Fibroblast of lung (primary cell): ENCODE data around the gene ACAA1. TPM values are rescaled to one million over a fixed set of nuclear protein-coding genes. Genes with fewer than 3 reads are reported as not detected.

Experiments used
- DNase-seq, 2 donors: peaks; one replicate each; pipeline versions ENCODE4 v3.0.0 to v3.0.0-alpha.2; 2010; ENCODE audit warnings: low read depth in 2 of 2
- H2AFZ ChIP-seq: 2 replicates; pipeline ENCODE4 v1.5.1; 2012; ENCODE audit warnings: low read length, control low read depth, inconsistent platforms
- H3K27ac ChIP-seq: 2 replicates; pipeline ENCODE4 v1.5.1; 2011; ENCODE audit warnings: low read length, control low read depth; ENCODE audit not compliant: insufficient read depth
- H3K27me3 ChIP-seq: 2 replicates; pipeline ENCODE4 v1.5.1; 2011; ENCODE audit warnings: mild to moderate bottlenecking, low read length; ENCODE audit not compliant: control insufficient read depth, insufficient read depth
- H3K36me3 ChIP-seq: 2 replicates; pipeline ENCODE4 v1.5.1; 2011; ENCODE audit warnings: low read length; ENCODE audit not compliant: control insufficient read depth, insufficient read depth
- H3K4me1 ChIP-seq: 2 replicates; pipeline ENCODE4 v1.5.1; 2011; ENCODE audit warnings: low read length; ENCODE audit not compliant: control insufficient read depth, insufficient read depth; ENCODE audit errors: extremely low read depth
- H3K4me2 ChIP-seq: 2 replicates; pipeline ENCODE4 v1.5.1; 2011; ENCODE audit warnings: low read length, control low read depth; ENCODE audit not compliant: insufficient read depth; ENCODE audit errors: extremely low read depth
- H3K4me3 ChIP-seq, 4 experiments: fragments of 200-600 bp in 1 of 4; sonication (generic) in 1 of 4; replicated peaks in 1 of 4; 2 replicates each; pipeline ENCODE4 v1.5.1; 2011 to 2016; ENCODE audit warnings: low read length in 4 of 4, low read depth in 3 of 4, mild to moderate bottlenecking in 3 of 4, control low read depth in 2 of 4, inconsistent platforms in 1 of 4, mixed read lengths in 1 of 4; ENCODE audit not compliant: insufficient read depth in 1 of 4; ENCODE audit errors: control extremely low read depth in 1 of 4
- H3K79me2 ChIP-seq: 2 replicates; pipeline ENCODE4 v1.5.1; 2012; ENCODE audit warnings: mild to moderate bottlenecking, low read length, inconsistent platforms; ENCODE audit not compliant: control insufficient read depth, insufficient read depth
- H3K9ac ChIP-seq: 2 replicates; pipeline ENCODE4 v1.5.1; 2011; ENCODE audit warnings: mild to moderate bottlenecking, low read length, control low read depth; ENCODE audit not compliant: insufficient read depth
- H3K9me3 ChIP-seq: 2 replicates; pipeline ENCODE4 v1.5.1; 2012; ENCODE audit warnings: low read depth, low read length; ENCODE audit not compliant: control insufficient read depth, insufficient read depth
- H4K20me1 ChIP-seq: 2 replicates; pipeline ENCODE4 v1.5.1; 2011; ENCODE audit warnings: low read length; ENCODE audit not compliant: control insufficient read depth, insufficient read depth; ENCODE audit errors: extremely low read depth
- EZH2 ChIP-seq: IDR thresholded peaks from 2 replicates; pipeline ENCODE4 v1.5.1; 2012; ENCODE audit warnings: low read length, control low read depth, mild to moderate bottlenecking; ENCODE audit errors: missing control alignments
- polyA plus RNA-seq, 2 donors: library from polyadenylated mRNA; depleted of rRNA in 1 of 2; stranded (reverse) in 1 of 2; unstranded in 1 of 2; fragments of >200 nt; gene quantifications; 2 replicates each; pipeline ENCODE4 v1.2.1, GENCODE V29; 2011 to 2012; ENCODE audit warnings: missing spikeins in 1 of 2
- total RNA-seq: library from RNA; depleted of rRNA; stranded (reverse); fragments of >200 nt; gene quantifications from 2 replicates; pipeline ENCODE4 v1.2.1, GENCODE V29; 2014
- TF ChIP-seq, protein P1 (sequence below), 2 donors: IDR thresholded peaks in 1 of 2; conservative IDR thresholded peaks in 1 of 2; 1 replicate in 1 of 2; 2 replicates in 1 of 2; pipeline ENCODE4 v1.5.1; 2011 to 2012; ENCODE audit warnings: low read length in 2 of 2, control low read depth in 1 of 2, inconsistent platforms in 1 of 2, low read depth in 1 of 2, mild to moderate bottlenecking in 1 of 2

Gene ACAA1
- total and polyA plus RNA-seq, 2 donors (not counting 1 experiment from before 2014, with no cell fraction given) = 40.6 to 41.0 TPM

DNA sequence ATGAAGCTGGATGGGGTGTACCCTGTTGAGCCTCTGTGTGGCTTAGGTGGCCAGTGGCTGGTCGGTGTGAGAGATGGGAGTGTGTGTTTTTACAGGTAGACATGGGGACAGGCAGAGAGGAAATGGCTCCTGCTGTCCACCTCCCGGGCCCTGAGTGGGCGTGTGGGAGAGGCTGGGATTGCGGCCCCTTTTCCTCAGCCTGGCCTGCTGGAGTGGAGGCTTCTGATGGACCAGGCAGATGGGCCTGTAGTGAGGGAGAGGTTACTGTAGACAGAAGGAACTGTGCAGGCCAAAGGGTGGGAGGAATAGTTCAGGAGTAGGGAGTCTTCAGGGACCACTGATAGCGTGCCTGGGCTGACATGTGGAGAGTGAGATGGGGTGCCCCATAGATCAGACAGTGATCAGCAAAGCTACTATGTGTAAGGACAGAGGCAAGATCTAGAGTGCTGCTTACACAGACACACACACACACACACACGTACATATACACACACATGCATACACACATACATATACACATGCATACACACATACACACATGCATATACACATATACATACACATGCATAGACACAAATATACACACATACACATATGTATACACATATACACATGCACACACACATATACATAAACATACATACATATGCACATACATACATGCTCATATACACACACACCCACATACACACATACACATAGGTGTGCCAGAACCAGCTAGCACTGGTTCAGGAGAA lies 26.4 kb downstream of the ACAA1 start:
- no peak overlapping the region for H3K4me3 ChIP-seq
- DNase-seq = no peak
- no peak overlapping the region for H3K27ac ChIP-seq
- no peaks in the 10 kb centered on the region for H3K79me2 ChIP-seq
- H3K36me3 ChIP-seq = no peaks in the 10 kb centered on the region
- no peak overlapping the region for H3K4me2 ChIP-seq
- TF ChIP-seq, protein P1, sequence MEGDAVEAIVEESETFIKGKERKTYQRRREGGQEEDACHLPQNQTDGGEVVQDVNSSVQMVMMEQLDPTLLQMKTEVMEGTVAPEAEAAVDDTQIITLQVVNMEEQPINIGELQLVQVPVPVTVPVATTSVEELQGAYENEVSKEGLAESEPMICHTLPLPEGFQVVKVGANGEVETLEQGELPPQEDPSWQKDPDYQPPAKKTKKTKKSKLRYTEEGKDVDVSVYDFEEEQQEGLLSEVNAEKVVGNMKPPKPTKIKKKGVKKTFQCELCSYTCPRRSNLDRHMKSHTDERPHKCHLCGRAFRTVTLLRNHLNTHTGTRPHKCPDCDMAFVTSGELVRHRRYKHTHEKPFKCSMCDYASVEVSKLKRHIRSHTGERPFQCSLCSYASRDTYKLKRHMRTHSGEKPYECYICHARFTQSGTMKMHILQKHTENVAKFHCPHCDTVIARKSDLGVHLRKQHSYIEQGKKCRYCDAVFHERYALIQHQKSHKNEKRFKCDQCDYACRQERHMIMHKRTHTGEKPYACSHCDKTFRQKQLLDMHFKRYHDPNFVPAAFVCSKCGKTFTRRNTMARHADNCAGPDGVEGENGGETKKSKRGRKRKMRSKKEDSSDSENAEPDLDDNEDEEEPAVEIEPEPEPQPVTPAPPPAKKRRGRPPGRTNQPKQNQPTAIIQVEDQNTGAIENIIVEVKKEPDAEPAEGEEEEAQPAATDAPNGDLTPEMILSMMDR (conservative IDR thresholded peaks at IDR 0.05 in 1 of 2, IDR thresholded peaks at IDR 0.05 in 1 of 2; ENCODE audit: low read depth in 1 of 2, low read length in 2 of 2) = no peak
- no peak for TF ChIP-seq EZH2
- H2AFZ ChIP-seq = no peak overlapping the region
- no peaks in the 10 kb centered on the region for H3K27me3 ChIP-seq
- H4K20me1 ChIP-seq = no peaks in the 10 kb centered on the region
- H3K4me1 ChIP-seq = no peaks in the 10 kb centered on the region
- no peak overlapping the region for H3K9ac ChIP-seq
- no peaks in the 10 kb centered on the region for H3K9me3 ChIP-seq

DNA sequence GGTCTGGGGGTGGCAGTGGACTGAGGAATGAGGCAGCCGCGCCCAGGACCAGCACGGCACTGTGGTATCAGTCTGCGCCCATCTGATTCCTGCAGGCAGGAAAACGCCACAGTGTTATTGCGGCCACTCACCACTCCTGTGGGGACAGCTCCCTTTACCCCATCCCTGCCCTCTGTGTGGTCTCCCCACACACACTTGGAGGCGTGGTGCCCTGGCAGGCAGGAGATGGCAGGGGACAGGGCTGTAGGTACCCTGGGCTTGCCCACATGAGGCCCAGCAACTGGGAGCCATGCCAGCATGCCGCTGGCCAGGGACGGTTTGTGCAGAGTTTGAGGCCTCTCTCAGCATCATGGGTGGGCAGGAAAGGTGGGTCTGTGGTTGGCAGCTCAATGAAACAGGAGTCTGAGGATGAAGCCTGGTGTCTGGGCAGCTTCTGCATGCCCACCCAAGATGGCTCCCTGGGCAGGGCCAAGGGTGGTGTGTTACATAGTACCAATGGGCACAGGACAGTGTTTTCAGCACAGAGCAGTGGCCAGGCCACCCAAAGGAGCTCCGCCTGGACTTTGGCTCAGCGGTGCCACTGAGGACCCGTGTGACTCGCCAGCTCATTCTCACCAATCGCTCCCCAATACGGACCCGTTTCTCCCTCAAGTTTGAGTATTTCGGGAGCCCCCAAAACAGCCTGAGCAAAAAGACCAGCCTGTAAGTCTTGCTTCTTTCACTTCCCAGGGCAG lies 27.2 kb downstream of the ACAA1 start:
- Histone ChIP-seq H3K79me2 (no peaks in the 10 kb centered on the region), H3K9ac (no peak overlapping the region), H3K27ac (no peak overlapping the region), H3K36me3 (no peaks in the 10 kb centered on the region), H3K9me3 (no peaks in the 10 kb centered on the region), H2AFZ (no peak overlapping the region), H3K27me3 (no peaks in the 10 kb centered on the region), H3K4me1 (no peaks in the 10 kb centered on the region), H3K4me2 (no peak overlapping the region), H3K4me3 (no peak overlapping the region), H4K20me1 (no peaks in the 10 kb centered on the region)
- no peak for TF ChIP-seq EZH2
- TF ChIP-seq, protein P1 (conservative IDR thresholded peaks at IDR 0.05 in 1 of 2, IDR thresholded peaks at IDR 0.05 in 1 of 2; ENCODE audit: low read depth in 1 of 2, low read length in 2 of 2) = no peak
- no peak for DNase-seq

DNA sequence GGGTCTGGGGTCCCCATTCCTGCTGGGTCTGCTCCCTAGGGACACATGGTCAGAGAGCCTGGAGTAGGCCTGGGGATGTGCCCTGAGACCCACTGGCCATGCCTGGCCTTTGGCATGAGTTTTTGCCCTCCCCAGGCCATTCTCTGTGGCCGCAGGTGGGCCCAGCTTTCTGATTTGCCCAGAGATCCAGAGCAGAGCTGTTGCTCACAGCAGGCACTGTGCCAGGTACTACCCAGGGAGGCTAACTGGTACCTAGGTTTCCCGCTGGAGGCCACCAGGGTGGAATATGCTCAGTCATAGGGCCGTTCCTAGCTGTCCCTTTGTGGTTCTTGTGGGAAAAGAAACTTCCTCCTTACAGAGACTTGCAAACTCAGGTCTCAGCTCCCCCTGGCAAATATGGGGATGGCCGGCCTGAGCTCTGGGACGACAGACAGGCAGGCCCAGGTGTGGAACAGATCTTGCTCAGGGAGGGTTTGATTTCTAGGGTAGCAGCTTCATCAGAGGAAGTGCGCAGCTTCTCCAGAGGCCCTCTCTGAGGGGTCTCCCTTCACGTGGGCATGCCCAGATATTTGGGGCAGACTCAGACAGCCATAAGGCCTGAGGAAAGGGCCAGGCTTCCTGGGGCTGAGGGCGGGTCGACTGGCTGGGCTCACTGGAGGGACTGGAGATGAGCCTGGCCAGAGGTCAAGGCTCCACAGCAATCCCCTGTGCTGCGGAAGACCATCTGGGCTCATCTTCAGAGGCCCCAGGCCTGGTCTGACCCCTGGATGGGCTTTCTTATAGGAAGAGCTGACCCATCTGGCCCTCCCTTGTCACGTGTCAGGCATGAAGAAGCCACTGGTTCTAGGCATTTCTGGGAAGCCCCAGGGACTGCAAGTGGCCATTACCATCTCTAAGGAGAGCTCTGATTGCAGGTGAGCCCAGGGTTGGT lies 28.0 kb downstream of the ACAA1 start:
- no peak overlapping the region for H2AFZ ChIP-seq
- no peak overlapping the region for H3K9ac ChIP-seq
- no peaks in the 10 kb centered on the region for H3K4me1 ChIP-seq
- DNase-seq = no peak
- TF ChIP-seq, protein P1 (conservative IDR thresholded peaks at IDR 0.05 in 1 of 2, IDR thresholded peaks at IDR 0.05 in 1 of 2; ENCODE audit: low read depth in 1 of 2, low read length in 2 of 2) = no peak
- no peak for TF ChIP-seq EZH2
- H3K36me3 ChIP-seq = no peaks in the 10 kb centered on the region
- H3K79me2 ChIP-seq = no peaks in the 10 kb centered on the region
- no peaks in the 10 kb centered on the region for H3K27me3 ChIP-seq
- H4K20me1 ChIP-seq = no peaks in the 10 kb centered on the region
- H3K9me3 ChIP-seq = no peaks in the 10 kb centered on the region
- no peak overlapping the region for H3K27ac ChIP-seq
- no peak overlapping the region for H3K4me2 ChIP-seq
- no peak overlapping the region for H3K4me3 ChIP-seq
